ENCODE measurements around the gene PRICKLE2. TPM values are rescaled to one million over a fixed set of nuclear protein-coding genes. Genes with fewer than 3 reads are reported as not detected.
A peak's percentile ranks its signal among the peaks of the same experiment; 100 is the strongest.

PRICKLE2 gene
- total and polyA plus RNA-seq, 8 donors = 34.3 to 48.2 (median 41.9) TPM

DNA sequence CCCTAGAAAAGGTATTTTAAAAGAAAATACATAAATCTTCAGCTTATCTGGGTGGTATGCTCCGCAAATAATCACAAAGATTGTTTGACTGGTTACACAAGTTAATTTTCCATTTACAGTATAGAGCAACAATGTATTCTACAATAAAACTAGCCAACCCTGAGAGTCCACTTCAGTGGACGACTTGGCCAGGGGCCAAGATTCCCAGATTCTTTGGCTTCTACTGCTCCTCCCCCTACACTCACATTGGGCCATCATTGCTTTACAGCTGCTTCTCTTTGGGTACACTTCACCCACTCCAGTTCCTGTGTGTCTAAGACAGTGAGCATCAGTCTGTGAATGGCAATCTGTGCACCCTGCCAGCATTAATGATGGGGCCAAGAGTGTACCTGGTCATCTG lies 17.2 kb upstream of the PRICKLE2 start:
- Histone ChIP-seq H3K27ac (no peak overlapping the region), H3K36me3 (peaks cover 0 to 3% of the 10 kb centered on the region in 2 donors), H3K27me3 (no peaks in the 10 kb centered on the region), H3K4me1 (peaks cover 0 to 3% of the 10 kb centered on the region in 2 donors), H3K9me3 (peaks cover 0 to 5% of the 10 kb centered on the region in 2 donors), H3K4me3 (no peak overlapping the region)
- DNase-seq = peak in 3 of 4 donors; percentile 50 to 93 (median 86)
- intact Hi-C loops (cut with DNase I) = no loop called here
- TF ChIP-seq, protein P1, sequence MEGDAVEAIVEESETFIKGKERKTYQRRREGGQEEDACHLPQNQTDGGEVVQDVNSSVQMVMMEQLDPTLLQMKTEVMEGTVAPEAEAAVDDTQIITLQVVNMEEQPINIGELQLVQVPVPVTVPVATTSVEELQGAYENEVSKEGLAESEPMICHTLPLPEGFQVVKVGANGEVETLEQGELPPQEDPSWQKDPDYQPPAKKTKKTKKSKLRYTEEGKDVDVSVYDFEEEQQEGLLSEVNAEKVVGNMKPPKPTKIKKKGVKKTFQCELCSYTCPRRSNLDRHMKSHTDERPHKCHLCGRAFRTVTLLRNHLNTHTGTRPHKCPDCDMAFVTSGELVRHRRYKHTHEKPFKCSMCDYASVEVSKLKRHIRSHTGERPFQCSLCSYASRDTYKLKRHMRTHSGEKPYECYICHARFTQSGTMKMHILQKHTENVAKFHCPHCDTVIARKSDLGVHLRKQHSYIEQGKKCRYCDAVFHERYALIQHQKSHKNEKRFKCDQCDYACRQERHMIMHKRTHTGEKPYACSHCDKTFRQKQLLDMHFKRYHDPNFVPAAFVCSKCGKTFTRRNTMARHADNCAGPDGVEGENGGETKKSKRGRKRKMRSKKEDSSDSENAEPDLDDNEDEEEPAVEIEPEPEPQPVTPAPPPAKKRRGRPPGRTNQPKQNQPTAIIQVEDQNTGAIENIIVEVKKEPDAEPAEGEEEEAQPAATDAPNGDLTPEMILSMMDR (IDR thresholded peaks at IDR 0.05) = no peak
- peak; percentile 60 for ATAC-seq

DNA sequence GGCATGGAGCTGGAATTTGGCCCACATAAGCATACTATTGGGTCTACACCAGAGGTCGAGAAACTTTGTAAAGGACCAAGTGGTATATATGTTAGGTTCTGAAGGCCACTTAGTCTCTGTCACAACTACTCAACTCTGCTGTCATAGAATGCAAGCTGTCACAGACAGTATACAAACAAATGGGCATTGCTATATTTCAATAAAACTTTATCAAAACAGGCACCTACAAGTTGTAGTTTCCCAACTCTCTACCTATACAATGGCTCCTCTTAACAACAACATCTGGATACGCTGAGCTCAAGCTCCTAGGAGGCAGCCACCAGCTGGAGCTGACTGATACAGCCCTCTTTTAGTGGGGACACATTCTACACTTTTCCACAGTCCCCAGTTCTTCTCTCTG lies 15.7 kb upstream of the PRICKLE2 start:
- no peak overlapping the region for H3K27ac ChIP-seq
- H3K4me1 ChIP-seq = peaks cover 0 to 3% of the 10 kb centered on the region in 2 donors
- intact Hi-C loops (cut with DNase I) = no loop called here
- no peaks in the 10 kb centered on the region for H3K27me3 ChIP-seq
- TF ChIP-seq, protein P1 (IDR thresholded peaks at IDR 0.05) = no peak
- ATAC-seq (no peak), DNase-seq (no peak)
- H3K9me3 ChIP-seq = peaks cover 0 to 11% of the 10 kb centered on the region in 2 donors
- peaks cover 0 to 4% of the 10 kb centered on the region in 2 donors for H3K36me3 ChIP-seq
- no peak overlapping the region for H3K4me3 ChIP-seq

DNA sequence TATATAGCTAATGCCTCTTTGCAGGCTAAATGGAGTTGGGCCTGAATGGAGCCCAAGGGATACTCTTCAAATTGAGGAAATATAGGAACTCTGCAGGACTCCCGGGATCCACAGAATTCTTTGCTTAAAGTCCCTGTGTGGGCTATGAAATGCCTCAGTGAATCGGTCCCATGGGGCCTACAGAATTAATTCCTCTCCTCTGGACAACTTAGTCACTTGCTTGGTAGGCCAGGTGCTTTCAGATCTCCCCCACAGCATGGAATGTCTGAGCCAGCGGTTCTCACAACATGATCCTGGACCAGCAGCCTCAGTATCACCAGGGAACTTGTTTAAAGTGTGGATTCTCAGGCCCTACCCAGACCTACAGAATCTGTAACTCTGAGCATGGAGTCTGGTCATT lies 15.1 kb upstream of the PRICKLE2 start:
- H3K36me3 ChIP-seq = peaks cover 0 to 4% of the 10 kb centered on the region in 2 donors
- TF ChIP-seq, protein P1 (IDR thresholded peaks at IDR 0.05) = no peak
- H3K9me3 ChIP-seq = peaks cover 0 to 11% of the 10 kb centered on the region in 2 donors
- DNase-seq = no peak
- peaks cover 0 to 3% of the 10 kb centered on the region in 2 donors for H3K4me1 ChIP-seq
- no peak overlapping the region for H3K4me3 ChIP-seq
- intact Hi-C loops (cut with DNase I) = no loop called here
- no peaks in the 10 kb centered on the region for H3K27me3 ChIP-seq
- no peak for ATAC-seq
- no peak overlapping the region for H3K27ac ChIP-seq

DNA sequence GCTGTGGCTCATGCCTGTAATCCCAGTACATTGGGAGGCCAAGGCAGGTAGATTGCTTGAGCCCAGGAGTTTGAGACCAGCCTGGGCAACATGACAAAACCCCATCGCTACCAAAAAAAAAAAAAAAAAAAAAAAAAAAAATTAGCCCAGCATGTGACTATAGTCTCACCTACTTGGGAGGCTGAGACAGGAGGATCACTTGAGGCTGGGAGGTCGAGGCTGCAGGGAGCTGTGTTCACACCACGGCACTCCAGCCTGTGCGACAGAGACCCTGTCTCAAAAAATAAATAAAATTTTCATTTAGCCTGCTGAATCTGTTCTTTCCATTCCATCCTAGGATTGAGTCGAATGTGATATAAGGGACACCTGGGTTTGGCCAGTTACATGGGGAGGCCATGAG lies 14.6 kb upstream of the PRICKLE2 start:
- TF ChIP-seq, protein P1 (IDR thresholded peaks at IDR 0.05) = no peak
- peaks cover 0 to 3% of the 10 kb centered on the region in 2 donors for H3K4me1 ChIP-seq
- H3K36me3 ChIP-seq = peaks cover 0 to 4% of the 10 kb centered on the region in 2 donors
- peaks cover 0 to 11% of the 10 kb centered on the region in 2 donors for H3K9me3 ChIP-seq
- ATAC-seq (no peak), DNase-seq (no peak)
- H3K4me3 ChIP-seq = no peak overlapping the region
- peak overlapping the region in 1 of 2 donors; percentile 18 for H3K27ac ChIP-seq
- H3K27me3 ChIP-seq = no peaks in the 10 kb centered on the region
- intact Hi-C loops (cut with DNase I) = no loop called here

DNA sequence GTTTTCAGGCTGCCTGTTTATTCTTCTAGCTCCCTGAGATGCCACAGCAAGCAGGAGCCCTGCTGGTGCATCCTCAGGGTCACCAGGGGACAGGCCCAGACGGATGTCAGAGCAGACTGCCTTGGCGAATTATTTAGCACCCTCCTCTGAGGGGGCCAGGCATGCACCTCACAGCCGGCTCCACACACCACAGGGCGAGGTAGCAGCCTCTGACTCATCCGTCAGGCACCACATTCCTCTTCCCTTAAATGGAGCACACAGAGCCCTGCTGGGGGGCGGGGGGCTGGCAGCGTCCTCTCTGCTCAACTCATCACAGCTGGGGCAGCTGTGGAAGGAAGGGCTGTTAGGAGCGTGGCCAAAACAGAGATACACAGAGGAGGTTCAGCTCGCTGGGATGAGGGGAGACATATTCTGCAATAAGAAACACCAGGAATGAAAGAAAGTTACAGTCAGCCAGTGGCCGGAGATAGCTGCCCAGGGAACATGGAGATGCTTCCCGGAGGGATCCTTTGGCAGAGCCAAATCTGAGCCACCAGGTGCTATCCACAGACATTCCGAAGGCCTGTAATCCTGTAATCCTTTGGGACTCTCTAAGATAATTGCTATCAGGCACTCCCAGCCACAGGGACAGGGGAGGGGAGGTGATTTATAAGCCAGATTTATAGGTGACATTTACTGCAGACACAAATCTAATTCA lies 13.9 kb upstream of the PRICKLE2 start:
- ATAC-seq (peak; percentile 74), DNase-seq (peak; percentile 54 to 86 (median 62))
- H3K27me3 ChIP-seq = no peaks in the 10 kb centered on the region
- H3K4me1 ChIP-seq = peaks cover 0 to 3% of the 10 kb centered on the region in 2 donors
- peaks cover 0 to 4% of the 10 kb centered on the region in 2 donors for H3K36me3 ChIP-seq
- TF ChIP-seq, protein P1 (IDR thresholded peaks at IDR 0.05) = no peak
- H3K4me3 ChIP-seq = no peak overlapping the region
- H3K9me3 ChIP-seq = peaks cover 0 to 11% of the 10 kb centered on the region in 2 donors
- intact Hi-C loops (cut with DNase I) = no loop called here
- peak overlapping the region in 1 of 2 donors; percentile 18 for H3K27ac ChIP-seq

Measured in left lung (tissue), 10 donors.